IPS DF 19.7 (cell line): ENCODE data around the gene DACT1.
A peak's percentile ranks its signal among the peaks of the same experiment; 100 is the strongest.

Source experiments
- DNase-seq: peaks from one replicate; pipeline ENCODE4 v3.0.0-alpha.2; 2013; ENCODE audit warnings: low read depth, low spot score

Gene DACT1

DNA sequence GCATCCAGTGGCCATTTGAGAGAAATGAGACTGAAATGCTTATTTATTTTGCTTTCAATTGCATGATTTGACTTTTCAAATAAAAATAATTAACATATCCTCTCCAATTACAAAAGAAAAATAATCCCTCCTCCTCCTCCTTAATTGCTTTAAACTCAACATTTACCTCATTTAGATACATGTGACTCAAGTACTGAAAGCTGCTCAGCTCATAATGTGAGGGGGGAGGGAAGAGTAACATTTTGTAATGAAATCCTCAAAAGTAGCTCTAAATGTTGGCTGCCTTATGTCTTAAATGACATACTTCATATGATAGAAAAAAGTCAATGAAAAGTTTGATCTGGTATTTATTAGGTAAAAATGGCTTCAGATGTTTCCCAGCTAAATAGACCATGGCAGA lies 29.0 kb downstream of the DACT1 start:
- no peak for DNase-seq

DNA sequence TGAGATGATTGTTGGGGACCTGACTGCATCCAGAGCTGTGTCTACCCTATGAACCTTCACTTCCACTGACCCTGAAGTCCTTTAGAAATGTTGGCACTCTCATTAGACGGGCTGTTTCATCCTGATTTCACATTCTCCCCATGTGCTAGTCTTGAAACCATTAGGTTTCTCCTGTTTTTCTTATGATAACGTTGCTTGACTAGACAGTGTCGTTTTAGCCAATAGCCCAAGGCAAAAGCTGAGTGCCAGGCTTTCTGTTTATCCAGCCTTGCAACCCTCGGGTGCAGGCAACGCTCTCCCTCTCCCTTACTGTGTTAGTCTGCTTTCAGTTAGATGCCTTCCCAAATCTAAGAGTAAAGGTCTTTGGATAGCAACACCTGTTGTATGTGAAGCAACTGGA lies 30.1 kb downstream of the DACT1 start:
- no peak for DNase-seq

DNA sequence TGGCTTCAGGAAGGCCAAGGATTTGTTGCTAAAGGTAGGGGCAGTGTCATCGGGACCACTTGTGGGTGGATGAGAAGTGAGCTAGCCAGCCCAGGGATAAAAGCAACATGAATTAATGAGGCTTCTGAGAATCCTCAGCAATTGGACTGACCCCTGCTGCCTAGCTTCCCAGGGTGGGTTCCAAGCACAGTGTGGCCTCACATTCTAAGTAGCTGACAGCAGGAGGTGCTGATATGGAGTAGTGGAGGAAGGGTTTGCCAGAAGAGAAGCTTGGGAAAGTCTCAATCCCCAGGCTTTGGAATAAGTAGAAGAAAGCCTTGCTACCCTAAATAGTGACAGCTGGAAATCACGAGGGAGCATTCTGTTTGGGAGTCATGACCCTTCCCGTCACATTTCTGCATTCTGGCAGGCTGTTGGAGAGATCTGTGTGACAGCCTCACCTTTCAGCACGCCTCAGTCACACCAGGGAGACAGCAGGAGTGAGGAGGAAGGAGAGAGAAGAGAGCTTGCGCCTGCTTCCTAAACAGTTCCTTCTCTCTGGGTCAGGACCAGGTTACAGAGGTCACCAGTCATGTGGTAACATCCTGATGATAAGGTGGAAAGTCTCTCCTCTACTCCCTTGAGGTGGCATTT lies 31.2 kb downstream of the DACT1 start:
- DNase-seq, result no peak

DNA sequence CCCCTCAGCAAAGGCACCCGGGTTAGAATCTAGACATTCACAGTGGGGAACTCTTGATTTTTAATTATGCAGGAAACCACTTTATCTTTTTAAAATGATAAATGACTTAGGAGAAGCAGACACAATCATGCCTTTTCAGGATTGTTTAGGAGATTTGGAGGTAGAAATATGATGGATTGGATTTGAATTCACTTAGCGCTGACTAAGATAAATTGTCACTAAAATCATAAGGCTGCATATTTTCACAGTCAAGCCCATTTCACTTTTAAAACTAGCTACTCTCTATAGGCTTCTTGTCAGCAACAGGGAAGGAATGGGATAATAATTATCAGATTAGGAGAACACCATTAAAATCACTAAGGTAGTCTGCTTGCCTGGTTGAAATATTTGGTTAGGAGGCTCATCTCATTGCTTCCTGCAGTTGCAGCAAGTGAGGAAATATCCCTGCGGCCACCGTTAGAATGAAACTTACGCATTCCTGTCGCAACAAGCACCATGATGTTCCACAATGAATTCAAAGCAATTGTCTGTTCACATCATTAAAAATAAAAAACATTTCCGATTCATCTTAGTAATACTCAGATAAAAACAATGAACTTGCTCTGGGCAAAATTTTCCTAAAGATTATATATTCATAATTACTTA lies 31.9 kb downstream of the DACT1 start:
- no peak for DNase-seq

DNA sequence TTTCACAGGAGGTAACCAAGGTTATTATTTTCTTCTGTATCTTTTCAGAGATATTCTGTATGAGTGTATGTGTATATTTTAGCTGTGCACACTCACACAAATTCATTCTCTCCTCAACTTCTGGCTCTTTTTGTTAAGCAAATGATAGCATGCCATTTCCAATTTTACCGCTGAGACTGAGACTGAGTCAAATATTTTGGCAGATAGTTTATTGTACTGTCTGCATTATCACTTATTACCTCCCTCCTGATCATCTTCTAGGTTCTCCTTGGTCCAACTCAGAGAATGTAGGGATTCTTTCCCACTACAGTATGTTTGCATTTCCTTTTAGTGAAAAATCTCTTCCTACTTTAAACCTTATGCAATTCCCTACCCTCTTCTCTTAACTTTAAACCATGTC lies 33.3 kb downstream of the DACT1 start:
- no peak for DNase-seq

DNA sequence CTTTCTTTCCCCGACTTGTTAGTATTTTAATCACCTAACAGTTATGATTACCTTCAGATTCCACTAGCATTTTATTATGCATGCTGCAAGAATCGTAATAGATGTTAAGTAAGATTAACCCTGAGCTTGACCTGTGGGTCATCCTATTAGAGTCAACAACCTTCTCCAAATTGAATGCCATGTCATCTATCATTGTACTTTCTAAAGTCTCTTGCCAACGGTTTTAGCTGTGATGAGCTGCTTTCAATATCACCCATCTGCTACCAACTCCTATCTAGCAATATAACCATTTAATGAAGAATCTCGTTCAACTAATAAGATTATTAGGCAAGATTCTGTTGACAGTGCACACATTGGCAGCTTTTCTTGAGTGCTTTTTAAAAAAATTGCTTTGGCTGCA lies 33.7 kb downstream of the DACT1 start:
- no peak for DNase-seq

DNA sequence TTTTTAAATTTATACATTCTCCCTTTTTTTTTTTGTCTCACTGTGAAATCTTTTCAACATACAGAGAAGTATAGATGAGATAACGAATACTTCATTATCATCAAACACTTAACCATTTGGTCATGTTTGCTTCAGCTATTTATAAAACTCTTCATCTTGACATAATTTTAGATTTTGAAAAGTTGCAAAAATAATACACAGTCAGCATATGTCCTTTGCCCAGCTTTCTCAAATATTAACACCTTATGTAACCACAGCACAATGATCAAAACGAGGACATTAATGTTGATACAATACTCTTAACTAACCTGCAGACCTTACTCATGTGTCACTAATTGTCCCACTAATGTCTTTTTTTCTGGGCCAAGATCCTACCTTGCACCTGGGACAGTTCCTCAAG lies 36.0 kb downstream of the DACT1 start:
- DNase-seq, result no peak

DNA sequence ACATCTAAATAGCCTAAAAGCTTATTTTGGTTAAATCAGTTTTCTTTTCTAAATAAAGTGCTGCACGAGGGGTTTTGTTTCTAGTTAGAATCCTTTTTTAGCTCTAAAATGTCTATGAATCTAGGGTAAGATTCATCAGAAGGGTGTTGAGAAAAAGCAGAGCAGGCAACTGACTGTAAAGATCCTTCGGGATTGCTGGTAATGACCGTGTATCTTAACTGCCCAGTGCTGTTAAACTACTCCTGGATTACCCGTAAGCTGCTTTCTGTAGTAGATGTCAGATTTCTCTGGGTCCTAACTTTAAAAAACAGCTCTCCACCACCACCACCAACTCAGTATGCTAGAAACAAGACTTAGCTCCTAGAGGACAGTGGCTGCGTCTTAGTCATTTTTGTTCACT lies 39.2 kb downstream of the DACT1 start:
- DNase-seq, result no peak

DNA sequence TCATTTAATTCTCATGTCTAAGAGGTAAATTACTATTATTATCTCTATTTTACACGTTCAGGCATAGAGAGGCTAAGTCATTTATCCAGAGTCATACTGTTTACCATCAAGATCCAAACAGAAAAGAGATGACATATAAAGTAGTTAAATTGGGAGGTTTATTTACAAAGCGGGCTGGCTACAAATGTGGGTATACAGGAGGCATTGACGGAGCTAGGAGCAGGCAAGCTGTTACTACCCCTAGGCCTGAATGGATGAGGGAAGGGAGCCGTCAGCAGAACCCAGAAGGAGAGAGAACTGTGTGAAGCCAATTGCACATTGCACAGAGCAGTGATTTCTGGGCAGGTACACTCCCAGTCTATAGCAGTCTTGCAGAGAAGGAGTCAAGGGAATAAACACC lies 39.8 kb downstream of the DACT1 start:
- DNase-seq, result no peak

DNA sequence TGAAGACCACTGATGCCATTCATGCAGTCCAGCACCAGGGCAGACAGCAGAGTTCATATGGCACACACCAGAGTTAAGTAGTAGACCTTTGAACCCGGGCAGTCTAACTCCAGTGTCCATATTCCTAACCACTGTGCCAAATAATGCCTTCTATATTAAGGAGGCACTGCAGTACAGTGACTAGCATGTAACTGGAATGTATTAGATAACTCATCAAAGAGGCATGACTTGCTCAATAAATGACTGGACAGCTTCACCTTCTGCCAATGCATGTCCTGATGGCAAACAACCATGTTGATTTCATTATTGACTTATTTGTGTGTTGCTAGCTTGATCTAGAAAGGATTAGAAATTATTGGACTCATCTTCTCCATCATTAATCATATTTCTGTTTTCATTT lies 40.2 kb downstream of the DACT1 start:
- DNase-seq, result no peak

DNA sequence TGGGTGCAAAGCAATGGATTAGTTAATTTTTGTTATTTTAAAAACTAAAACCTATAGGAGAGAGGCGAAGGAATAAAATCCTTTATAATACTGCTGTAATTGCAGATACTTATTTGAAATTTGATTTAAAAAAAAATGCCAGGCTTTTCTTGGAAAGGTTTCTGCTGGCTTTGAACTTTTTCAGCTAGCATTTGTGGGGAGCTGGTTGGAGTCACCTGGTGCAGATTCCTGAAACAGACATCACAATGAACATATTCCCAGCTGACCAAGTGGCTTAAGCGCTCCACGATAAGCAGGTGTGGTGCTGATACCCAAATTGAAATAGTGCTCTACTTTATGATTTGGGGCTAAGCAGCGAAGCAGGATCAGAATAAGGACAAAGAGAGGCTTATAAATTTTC lies 42.9 kb downstream of the DACT1 start:
- DNase-seq, result no peak

DNA sequence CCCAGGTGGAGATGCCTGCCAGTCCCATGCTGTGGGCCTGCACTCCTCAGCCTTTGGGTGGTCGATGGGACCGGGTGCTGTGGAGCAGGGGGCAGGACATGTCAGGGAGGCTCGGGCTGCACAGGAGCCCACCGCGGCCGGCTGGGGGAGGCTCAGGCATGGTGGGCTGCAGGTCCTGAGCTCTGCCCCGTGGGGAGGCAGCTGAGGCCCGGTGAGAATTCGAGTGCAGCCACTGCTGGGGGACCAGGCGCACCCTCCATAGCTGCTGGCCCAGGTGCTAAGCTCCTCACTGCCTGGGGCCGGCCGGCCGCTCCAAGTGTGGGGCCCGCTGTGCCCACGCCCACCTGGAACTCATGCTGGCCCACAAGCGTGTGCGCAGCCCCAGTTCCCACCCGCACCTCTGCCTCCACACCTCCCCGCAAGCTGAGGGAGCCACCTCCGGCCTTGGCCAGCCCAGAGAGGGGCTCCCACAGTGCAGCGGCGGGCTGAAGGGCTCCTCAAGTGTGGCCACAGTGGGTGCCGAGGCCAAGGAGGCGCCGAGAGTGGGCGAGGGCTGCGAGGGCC lies 49.6 kb downstream of the DACT1 start:
- DNase-seq, result no peak

DNA sequence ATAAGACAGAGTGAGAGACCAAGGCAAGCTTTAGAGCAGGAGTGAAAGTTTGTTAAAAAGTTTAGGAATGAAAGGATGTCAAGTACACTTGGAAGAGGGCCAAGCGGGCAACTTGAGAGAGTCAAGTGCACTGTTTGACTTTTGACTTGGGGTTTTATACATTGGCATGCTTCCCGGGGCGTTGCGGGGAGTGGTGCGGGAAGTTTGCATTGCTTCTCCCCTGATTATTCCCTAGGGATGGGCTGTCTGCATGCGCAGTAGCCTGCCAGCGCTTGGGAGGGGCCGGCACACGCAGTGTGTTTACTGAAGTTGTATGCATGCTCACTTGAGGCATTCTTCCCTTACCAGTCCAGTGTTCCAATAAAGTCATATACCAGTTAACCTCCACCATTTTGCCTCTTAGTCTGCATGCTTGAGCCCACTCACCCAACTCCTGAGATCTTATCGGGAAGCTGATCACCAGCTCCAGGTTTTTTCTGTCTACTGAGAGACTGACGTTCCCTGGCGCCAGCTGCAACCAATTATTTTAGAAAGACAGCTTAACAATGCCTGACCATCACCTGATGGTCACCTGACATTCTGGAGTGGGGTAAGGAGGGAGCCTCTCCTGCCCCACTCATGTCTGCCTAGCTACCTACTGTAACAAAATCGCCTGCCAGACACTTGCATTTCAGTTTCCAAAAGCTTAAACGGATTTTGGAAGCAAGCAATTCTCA lies 53.2 kb downstream of the DACT1 start:
- no peak for DNase-seq

DNA sequence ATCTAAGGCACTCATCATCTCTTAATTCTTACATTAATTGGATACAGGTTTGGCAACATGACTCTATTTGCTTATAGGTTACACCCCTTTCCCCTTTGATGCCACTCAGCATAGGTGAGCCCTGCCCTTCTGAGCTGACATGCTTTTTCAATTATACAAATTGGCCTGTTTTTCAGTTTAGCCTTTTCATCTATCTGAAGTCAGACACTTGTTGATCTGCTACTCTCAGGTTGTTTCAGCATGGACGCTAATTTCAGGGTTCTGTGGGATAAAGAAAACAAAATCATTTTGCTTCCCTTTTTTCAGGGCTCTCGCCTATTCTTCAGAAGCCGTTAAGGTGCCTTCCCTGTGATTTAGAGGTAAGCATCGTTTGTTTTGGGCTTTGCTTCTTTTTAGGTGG lies 55.3 kb downstream of the DACT1 start:
- no peak for DNase-seq

DNA sequence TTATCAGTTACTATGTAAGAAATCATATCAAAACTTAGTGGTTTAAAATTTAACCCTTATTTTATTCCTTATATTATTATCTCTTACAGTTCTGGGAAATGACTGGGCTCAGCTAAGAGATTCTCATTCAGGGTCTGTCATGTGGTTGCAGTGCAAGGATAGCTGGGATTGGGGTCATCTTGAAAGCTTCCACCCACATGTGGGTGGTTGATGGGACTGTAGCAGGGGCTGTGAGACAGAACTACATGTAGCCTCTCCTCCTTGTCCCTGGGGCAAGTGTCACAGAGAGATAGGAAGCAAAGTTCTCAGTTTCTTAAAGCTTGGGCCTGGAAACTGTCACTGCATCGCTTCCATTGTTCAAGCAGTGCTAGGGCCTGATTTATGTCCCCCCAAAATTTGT lies 57.8 kb downstream of the DACT1 start:
- DNase-seq, result no peak

DNA sequence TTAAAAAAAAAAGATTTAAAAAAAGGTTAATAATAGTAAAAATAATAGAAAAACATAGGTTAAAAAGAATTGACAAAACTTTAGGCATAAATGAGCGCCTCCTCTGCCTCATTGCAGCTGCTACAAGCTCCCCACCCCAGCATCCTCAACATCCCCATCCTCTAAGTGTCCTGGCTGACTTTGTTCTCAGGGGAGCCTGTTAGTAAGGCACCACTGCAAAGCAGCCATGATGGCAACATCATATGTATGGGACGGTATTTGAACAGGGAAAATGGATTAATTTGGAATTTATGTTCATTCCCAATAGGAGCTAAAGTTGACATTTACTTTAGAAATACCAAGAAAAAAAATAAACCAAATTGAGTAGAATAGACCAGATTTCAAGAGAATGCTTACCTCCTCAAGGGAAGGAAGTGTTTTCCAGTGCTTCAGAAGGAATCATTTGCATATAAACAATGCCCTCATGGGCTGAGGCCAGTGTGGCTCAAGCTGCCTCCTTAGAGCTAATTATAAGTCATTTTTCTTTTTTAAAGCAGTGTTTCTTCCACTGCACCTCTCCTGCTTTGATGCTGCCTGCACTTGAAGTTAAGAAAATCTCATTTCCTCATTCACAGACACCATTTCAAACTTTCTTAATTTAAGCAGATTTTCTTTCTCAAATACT lies 59.6 kb downstream of the DACT1 start:
- peak; percentile 20 for DNase-seq
